H9 (cell line): ENCODE measurements around the gene MTSS2. TPM values are rescaled to one million over a fixed set of nuclear protein-coding genes. Genes with fewer than 3 reads are reported as not detected.

Experiments
- DNase-seq: peaks from one replicate; pipeline ENCODE4 v3.0.0-alpha.2; 2017
- H2AFZ ChIP-seq: one replicate; pipeline ENCODE4 v1.6.1; 2013; ENCODE audit warnings: mild to moderate bottlenecking, low read length, control low read depth, moderate library complexity
- H2AK5ac ChIP-seq: 2 replicates; pipeline ENCODE4 v1.6.1; 2013; ENCODE audit warnings: low read length, control low read depth, mixed read lengths; ENCODE audit not compliant: insufficient read length
- H2BK120ac ChIP-seq: one replicate; pipeline ENCODE4 v1.6.1; 2013; ENCODE audit warnings: low read depth, mild to moderate bottlenecking, low read length, control low read depth, inconsistent platforms; ENCODE audit not compliant: poor library complexity, severe bottlenecking
- H2BK12ac ChIP-seq: 2 replicates; pipeline ENCODE4 v1.6.1; 2013; ENCODE audit warnings: low read length, control low read depth, mixed read lengths, low read depth; ENCODE audit not compliant: insufficient read length
- H2BK15ac ChIP-seq: 2 replicates; pipeline ENCODE4 v1.6.1; 2013; ENCODE audit warnings: low read depth, low read length, control low read depth
- H2BK20ac ChIP-seq: one replicate; pipeline ENCODE4 v1.6.1; 2013; ENCODE audit warnings: low read depth, mild to moderate bottlenecking, low read length, control low read depth, inconsistent platforms; ENCODE audit not compliant: poor library complexity, severe bottlenecking
- H2BK5ac ChIP-seq: 2 replicates; pipeline ENCODE4 v1.6.1; 2013; ENCODE audit warnings: low read length, control low read depth, mixed read lengths; ENCODE audit not compliant: insufficient read length
- H3K14ac ChIP-seq: 2 replicates; pipeline ENCODE4 v1.6.1; 2013; ENCODE audit warnings: low read length, control low read depth; ENCODE audit not compliant: insufficient read depth
- H3K18ac ChIP-seq: 2 replicates; pipeline ENCODE4 v1.6.1; 2013; ENCODE audit warnings: low read depth, mild to moderate bottlenecking, mixed read lengths, low read length, control low read depth; ENCODE audit not compliant: insufficient read length
- H3K23ac ChIP-seq: 2 replicates; pipeline ENCODE4 v1.6.1; 2013; ENCODE audit warnings: low read length, control low read depth, mixed read lengths, low read depth; ENCODE audit not compliant: insufficient read length
- H3K23me2 ChIP-seq: 2 replicates; pipeline ENCODE4 v1.6.1; 2013; ENCODE audit warnings: low read depth, mild to moderate bottlenecking, mixed read lengths, low read length, control low read depth; ENCODE audit not compliant: insufficient read length, poor library complexity, severe bottlenecking
- H3K27ac ChIP-seq: 2 replicates; pipeline ENCODE4 v1.5.1; 2013; ENCODE audit warnings: low read length, control low read depth, mixed read lengths, low read depth; ENCODE audit not compliant: insufficient read length
- H3K27me3 ChIP-seq: 2 replicates; pipeline ENCODE4 v1.6.1; 2013; ENCODE audit warnings: low read length, control low read depth, inconsistent platforms; ENCODE audit not compliant: insufficient read depth
- H3K4ac ChIP-seq: 2 replicates; pipeline ENCODE4 v1.6.1; 2013; ENCODE audit warnings: low read depth, mild to moderate bottlenecking, control low read depth, inconsistent platforms, low read length, moderate library complexity
- H3K4me1 ChIP-seq: 2 replicates; pipeline ENCODE4 v1.6.1; 2013; ENCODE audit warnings: low read length, control low read depth, inconsistent platforms; ENCODE audit not compliant: insufficient read depth
- H3K4me2 ChIP-seq: 2 replicates; pipeline ENCODE4 v1.6.1; 2013; ENCODE audit warnings: low read length, control low read depth, mixed read lengths; ENCODE audit not compliant: insufficient read length, insufficient read depth
- H3K56ac ChIP-seq: 2 replicates; pipeline ENCODE4 v1.6.1; 2013; ENCODE audit warnings: low read depth, mild to moderate bottlenecking, mixed read lengths, low read length, control low read depth; ENCODE audit not compliant: insufficient read length
- H3K79me1 ChIP-seq: 2 replicates; pipeline ENCODE4 v1.6.1; 2013; ENCODE audit warnings: low read depth, mild to moderate bottlenecking, moderate library complexity, low read length, control low read depth, inconsistent platforms; ENCODE audit not compliant: insufficient read depth, poor library complexity, severe bottlenecking
- H3K79me2 ChIP-seq: 2 replicates; pipeline ENCODE4 v1.6.1; 2013; ENCODE audit warnings: low read length, control low read depth, inconsistent platforms; ENCODE audit not compliant: insufficient read depth
- H3K9ac ChIP-seq: 2 replicates; pipeline ENCODE4 v1.6.1; 2013; ENCODE audit warnings: low read length, control low read depth, mixed read lengths; ENCODE audit not compliant: insufficient read length; ENCODE audit errors: extremely low read depth
- H3K9me3 ChIP-seq: one replicate; pipeline ENCODE4 v1.6.1; 2013; ENCODE audit warnings: low read depth, low read length, inconsistent platforms; ENCODE audit not compliant: control insufficient read depth
- H3T11ph ChIP-seq: one replicate; pipeline ENCODE4 v1.6.1; 2013; ENCODE audit warnings: mild to moderate bottlenecking, low read length, control low read depth, inconsistent platforms
- H4K20me1 ChIP-seq: one replicate; pipeline ENCODE4 v1.6.1; 2013; ENCODE audit not compliant: control insufficient read depth, insufficient read length, insufficient read depth
- H4K5ac ChIP-seq: 2 replicates; pipeline ENCODE4 v1.6.1; 2013; ENCODE audit warnings: low read depth, mild to moderate bottlenecking, mixed read lengths, low read length, control low read depth; ENCODE audit not compliant: insufficient read length
- H4K8ac ChIP-seq: replicated peaks from 2 replicates; pipeline ENCODE4 v1.6.1; 2013; ENCODE audit warnings: low read length, control low read depth, mixed read lengths, low read depth; ENCODE audit not compliant: insufficient read length
- H4K91ac ChIP-seq: 2 replicates; pipeline ENCODE4 v1.6.1; 2013; ENCODE audit warnings: low read depth, mild to moderate bottlenecking, moderate library complexity, mixed read lengths, low read length, control low read depth; ENCODE audit not compliant: insufficient read length
- H3K27ac Mint-ChIP-seq, 3 experiments: 2 replicates in 2 of 3; 3 replicates in 1 of 3; pipeline ENCODE4 v1.8.0; 2020 to 2021; ENCODE audit warnings: mixed read lengths in 3 of 3, mild to moderate bottlenecking in 1 of 3, moderate library complexity in 1 of 3
- H3K27me3 Mint-ChIP-seq: 2 replicates; pipeline ENCODE4 v1.8.0; 2021; ENCODE audit warnings: low read depth, mild to moderate bottlenecking, moderate library complexity, mixed read lengths
- H3K36me3 Mint-ChIP-seq, 3 experiments: 2 replicates in 2 of 3; 3 replicates in 1 of 3; pipeline ENCODE4 v1.8.0; 2020 to 2021; ENCODE audit warnings: low read depth in 3 of 3, mixed read lengths in 3 of 3; ENCODE audit not compliant: insufficient read depth in 1 of 3
- H3K4me1 Mint-ChIP-seq, 2 experiments: 2 replicates each; pipeline ENCODE4 v1.8.0; 2020; ENCODE audit warnings: mixed read lengths in 2 of 2
- H3K4me3 Mint-ChIP-seq, 2 experiments: 2 replicates in 1 of 2; 3 replicates in 1 of 2; pipeline ENCODE4 v1.8.0; 2020 to 2021; ENCODE audit warnings: mild to moderate bottlenecking in 2 of 2, mixed read lengths in 2 of 2, moderate library complexity in 1 of 2
- H3K9me3 Mint-ChIP-seq, 2 experiments: 2 replicates in 1 of 2; 3 replicates in 1 of 2; pipeline ENCODE4 v1.8.0; 2020; ENCODE audit warnings: mild to moderate bottlenecking in 2 of 2, mixed read lengths in 2 of 2, moderate library complexity in 1 of 2
- WGBS: extraction: QIAGEN DNeasy Blood & Tissue Kit; methylation state at CpG from one replicate; pipeline ENCODE4 v1.1.7; 2013; ENCODE audit warnings: missing lambda C conversion rate, low lambda C conversion rate, mixed read lengths; ENCODE audit not compliant: insufficient read length; ENCODE audit errors: extremely low coverage; 5-methylcytosine and 5-hydroxymethylcytosine counted together
- total RNA-seq: library from RNA; stranded (reverse); gene quantifications from 2 replicates; pipeline ENCODE4 v1.2.1, GENCODE V29; 2021
- TF ChIP-seq, protein P1 (sequence below): fragments of 200-600 bp; sonication (generic); conservative IDR thresholded peaks from 3 replicates; pipeline ENCODE4 v1.8.0; 2021; ENCODE audit warnings: antibody characterized with exemption, mild to moderate bottlenecking

MTSS2 gene
- total RNA-seq, 1 experiment from 2014 or later, result 41.0 TPM

DNA sequence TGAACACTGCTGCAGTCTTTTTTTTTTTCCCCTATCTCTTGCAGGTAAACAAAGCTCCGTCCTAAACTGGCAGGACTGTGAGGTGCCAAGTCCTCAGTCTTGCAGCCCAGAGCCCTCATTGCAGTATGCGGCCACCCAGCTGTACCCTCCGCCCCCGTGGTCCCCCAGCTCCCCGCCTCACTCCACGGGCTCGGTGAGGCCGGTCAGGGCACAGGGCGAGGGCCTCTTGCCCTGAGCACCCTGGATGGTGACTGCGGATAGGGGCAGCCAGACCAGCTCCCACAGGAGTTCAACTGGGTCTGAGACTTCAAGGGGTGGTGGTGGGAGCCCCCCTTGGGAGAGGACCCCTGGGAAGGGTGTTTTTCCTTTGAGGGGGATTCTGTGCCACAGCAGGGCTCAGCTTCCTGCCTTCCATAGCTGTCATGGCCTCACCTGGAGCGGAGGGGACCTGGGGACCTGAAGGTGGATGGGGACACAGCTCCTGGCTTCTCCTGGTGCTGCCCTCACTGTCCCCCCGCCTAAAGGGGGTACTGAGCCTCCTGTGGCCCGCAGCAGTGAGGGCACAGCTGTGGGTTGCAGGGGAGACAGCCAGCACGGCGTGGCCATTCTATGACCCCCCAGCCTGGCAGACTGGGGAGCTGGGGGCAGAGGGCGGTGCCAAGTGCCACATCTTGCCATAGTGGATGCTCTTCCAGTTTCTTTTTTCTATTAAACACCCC lies 25.7 kb downstream of the MTSS2 start:
- no CpG with 5 or more reads among the region's 16 CpGs for WGBS
- H2BK12ac ChIP-seq, result no peak overlapping the region
- H2BK20ac ChIP-seq, result no peak overlapping the region
- H4K91ac ChIP-seq, result no peak overlapping the region
- TF ChIP-seq, protein P1, sequence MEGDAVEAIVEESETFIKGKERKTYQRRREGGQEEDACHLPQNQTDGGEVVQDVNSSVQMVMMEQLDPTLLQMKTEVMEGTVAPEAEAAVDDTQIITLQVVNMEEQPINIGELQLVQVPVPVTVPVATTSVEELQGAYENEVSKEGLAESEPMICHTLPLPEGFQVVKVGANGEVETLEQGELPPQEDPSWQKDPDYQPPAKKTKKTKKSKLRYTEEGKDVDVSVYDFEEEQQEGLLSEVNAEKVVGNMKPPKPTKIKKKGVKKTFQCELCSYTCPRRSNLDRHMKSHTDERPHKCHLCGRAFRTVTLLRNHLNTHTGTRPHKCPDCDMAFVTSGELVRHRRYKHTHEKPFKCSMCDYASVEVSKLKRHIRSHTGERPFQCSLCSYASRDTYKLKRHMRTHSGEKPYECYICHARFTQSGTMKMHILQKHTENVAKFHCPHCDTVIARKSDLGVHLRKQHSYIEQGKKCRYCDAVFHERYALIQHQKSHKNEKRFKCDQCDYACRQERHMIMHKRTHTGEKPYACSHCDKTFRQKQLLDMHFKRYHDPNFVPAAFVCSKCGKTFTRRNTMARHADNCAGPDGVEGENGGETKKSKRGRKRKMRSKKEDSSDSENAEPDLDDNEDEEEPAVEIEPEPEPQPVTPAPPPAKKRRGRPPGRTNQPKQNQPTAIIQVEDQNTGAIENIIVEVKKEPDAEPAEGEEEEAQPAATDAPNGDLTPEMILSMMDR, result no peak
- no peak overlapping the region for H3K9ac ChIP-seq
- H2BK5ac ChIP-seq, result no peak overlapping the region
- H2AK5ac ChIP-seq, result no peak overlapping the region
- H4K5ac ChIP-seq, result no peak overlapping the region
- H3K18ac ChIP-seq, result no peak overlapping the region
- H3K14ac ChIP-seq, result no peak overlapping the region; the same call in 1 of the 2 replicates
- no peak overlapping the region for H3K4me3 Mint-ChIP-seq
- no peak overlapping the region for H3T11ph ChIP-seq
- no peaks in the 10 kb centered on the region for H3K23me2 ChIP-seq
- no peaks in the 10 kb centered on the region for H3K9me3 Mint-ChIP-seq
- peaks cover 3% of the 10 kb centered on the region; the same call in 1 of the 2 replicates for H3K4me1 ChIP-seq
- no peaks in the 10 kb centered on the region for H3K9me3 ChIP-seq
- no peak overlapping the region for H3K4me2 ChIP-seq
- no peak overlapping the region for H4K8ac ChIP-seq
- H3K27me3 Mint-ChIP-seq, result no peaks in the 10 kb centered on the region; the same call in 1 of the 2 replicates
- H3K27me3 ChIP-seq, result no peaks in the 10 kb centered on the region
- H4K20me1 ChIP-seq, result no peaks in the 10 kb centered on the region
- no peak for DNase-seq
- no peak overlapping the region for H2BK120ac ChIP-seq
- H3K27ac Mint-ChIP-seq, result no peak overlapping the region
- H2BK15ac ChIP-seq, result no peak overlapping the region
- no peaks in the 10 kb centered on the region for H3K79me1 ChIP-seq
- no peak overlapping the region for H3K56ac ChIP-seq
- H3K4ac ChIP-seq, result no peak overlapping the region
- no peak overlapping the region for H2AFZ ChIP-seq
- peaks cover 2 to 8% (median 3%) of the 10 kb centered on the region in 3 experiments; a peak in 3 of 7 replicates for H3K36me3 Mint-ChIP-seq
- H3K79me2 ChIP-seq, result no peaks in the 10 kb centered on the region
- H3K23ac ChIP-seq, result no peak overlapping the region
- no peak overlapping the region for H3K27ac ChIP-seq
- H3K4me1 Mint-ChIP-seq, result peaks cover 8 to 19% of the 10 kb centered on the region in 2 experiments
